B cell (primary cell): Measurements from ENCODE around the gene TNFRSF17.

Experiments
- CTCF ChIP-seq: fragments of 200-600 bp; IDR thresholded peaks from one replicate; pipeline ENCODE4 v1.8.0; 2022; ENCODE audit warnings: antibody characterized with exemption, mild to moderate bottlenecking
- EZH2 ChIP-seq: IDR thresholded peaks from 2 replicates; pipeline ENCODE4 v1.6.1; 2012; ENCODE audit warnings: borderline replicate concordance, low read depth, mild to moderate bottlenecking, moderate library complexity, low read length; ENCODE audit not compliant: insufficient read depth, poor library complexity, severe bottlenecking

GRCh38 chr16:12000032-12000431 lies 35.0 kb downstream of the TNFRSF17 start:
- TF ChIP-seq CTCF (no peak), EZH2 (no peak)
